HL-60 (cell line): Measurements from ENCODE around the gene KCNQ1.

Source experiments
- GABPA ChIP-seq: IDR thresholded peaks from 2 replicates; pipeline ENCODE4 v1.6.1; 2012; ENCODE audit warnings: low read depth
- POLR2AphosphoS5 ChIP-seq: IDR thresholded peaks from 2 replicates; pipeline ENCODE4 v1.6.1; 2012; ENCODE audit warnings: low read depth
- SPI1 ChIP-seq: IDR thresholded peaks from 2 replicates; pipeline ENCODE4 v1.6.1; 2012; ENCODE audit warnings: low read depth, mild to moderate bottlenecking, borderline replicate concordance
- TF ChIP-seq, protein P1 (sequence below): IDR thresholded peaks from one replicate; pipeline ENCODE4 v1.5.1; 2011; ENCODE audit warnings: low read length, control low read depth, inconsistent platforms; ENCODE audit not compliant: insufficient read depth
- TF ChIP-seq, protein P2 (sequence below): IDR thresholded peaks from 2 replicates; pipeline ENCODE4 v1.6.1; 2012; ENCODE audit warnings: low read depth; ENCODE audit not compliant: insufficient replicate concordance

DNA sequence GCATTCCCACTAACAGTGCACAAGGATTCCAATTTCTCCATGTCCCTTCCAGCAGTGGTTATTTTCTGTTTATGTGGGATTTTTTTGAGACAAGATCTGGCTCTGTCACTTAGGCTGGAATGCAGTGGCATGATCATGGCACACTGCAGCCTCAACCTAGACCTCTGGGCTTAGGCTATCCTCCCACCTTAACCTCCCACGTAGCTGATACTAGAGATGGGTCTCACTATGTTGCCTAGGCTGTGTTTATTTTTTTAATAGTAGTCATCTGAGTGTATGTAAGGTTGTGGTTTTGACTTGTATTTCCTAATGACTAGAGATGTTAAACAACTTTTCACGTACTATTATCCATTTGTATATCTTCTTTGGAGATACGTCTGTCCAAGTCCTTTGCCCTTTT, 180.4 kb downstream of the KCNQ1 start:
- TF ChIP-seq, protein P1, sequence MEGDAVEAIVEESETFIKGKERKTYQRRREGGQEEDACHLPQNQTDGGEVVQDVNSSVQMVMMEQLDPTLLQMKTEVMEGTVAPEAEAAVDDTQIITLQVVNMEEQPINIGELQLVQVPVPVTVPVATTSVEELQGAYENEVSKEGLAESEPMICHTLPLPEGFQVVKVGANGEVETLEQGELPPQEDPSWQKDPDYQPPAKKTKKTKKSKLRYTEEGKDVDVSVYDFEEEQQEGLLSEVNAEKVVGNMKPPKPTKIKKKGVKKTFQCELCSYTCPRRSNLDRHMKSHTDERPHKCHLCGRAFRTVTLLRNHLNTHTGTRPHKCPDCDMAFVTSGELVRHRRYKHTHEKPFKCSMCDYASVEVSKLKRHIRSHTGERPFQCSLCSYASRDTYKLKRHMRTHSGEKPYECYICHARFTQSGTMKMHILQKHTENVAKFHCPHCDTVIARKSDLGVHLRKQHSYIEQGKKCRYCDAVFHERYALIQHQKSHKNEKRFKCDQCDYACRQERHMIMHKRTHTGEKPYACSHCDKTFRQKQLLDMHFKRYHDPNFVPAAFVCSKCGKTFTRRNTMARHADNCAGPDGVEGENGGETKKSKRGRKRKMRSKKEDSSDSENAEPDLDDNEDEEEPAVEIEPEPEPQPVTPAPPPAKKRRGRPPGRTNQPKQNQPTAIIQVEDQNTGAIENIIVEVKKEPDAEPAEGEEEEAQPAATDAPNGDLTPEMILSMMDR = no peak
- TF ChIP-seq POLR2AphosphoS5 (no peak), SPI1 (no peak), GABPA (no peak)
- TF ChIP-seq, protein P2, sequence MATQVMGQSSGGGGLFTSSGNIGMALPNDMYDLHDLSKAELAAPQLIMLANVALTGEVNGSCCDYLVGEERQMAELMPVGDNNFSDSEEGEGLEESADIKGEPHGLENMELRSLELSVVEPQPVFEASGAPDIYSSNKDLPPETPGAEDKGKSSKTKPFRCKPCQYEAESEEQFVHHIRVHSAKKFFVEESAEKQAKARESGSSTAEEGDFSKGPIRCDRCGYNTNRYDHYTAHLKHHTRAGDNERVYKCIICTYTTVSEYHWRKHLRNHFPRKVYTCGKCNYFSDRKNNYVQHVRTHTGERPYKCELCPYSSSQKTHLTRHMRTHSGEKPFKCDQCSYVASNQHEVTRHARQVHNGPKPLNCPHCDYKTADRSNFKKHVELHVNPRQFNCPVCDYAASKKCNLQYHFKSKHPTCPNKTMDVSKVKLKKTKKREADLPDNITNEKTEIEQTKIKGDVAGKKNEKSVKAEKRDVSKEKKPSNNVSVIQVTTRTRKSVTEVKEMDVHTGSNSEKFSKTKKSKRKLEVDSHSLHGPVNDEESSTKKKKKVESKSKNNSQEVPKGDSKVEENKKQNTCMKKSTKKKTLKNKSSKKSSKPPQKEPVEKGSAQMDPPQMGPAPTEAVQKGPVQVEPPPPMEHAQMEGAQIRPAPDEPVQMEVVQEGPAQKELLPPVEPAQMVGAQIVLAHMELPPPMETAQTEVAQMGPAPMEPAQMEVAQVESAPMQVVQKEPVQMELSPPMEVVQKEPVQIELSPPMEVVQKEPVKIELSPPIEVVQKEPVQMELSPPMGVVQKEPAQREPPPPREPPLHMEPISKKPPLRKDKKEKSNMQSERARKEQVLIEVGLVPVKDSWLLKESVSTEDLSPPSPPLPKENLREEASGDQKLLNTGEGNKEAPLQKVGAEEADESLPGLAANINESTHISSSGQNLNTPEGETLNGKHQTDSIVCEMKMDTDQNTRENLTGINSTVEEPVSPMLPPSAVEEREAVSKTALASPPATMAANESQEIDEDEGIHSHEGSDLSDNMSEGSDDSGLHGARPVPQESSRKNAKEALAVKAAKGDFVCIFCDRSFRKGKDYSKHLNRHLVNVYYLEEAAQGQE = no peak
